ENCODE results near the gene SPG7. TPM values are rescaled to one million over a fixed set of nuclear protein-coding genes. Genes with fewer than 3 reads are reported as not detected.

Gene SPG7
- total and polyA plus RNA-seq, 2 of the 4 experiments (the other 2 are of a cell fraction), result 94.6 to 96.8 TPM

GRCh38 chr16:89467382-89467781 is 40.8 kb upstream of the SPG7 start:
- no peak for DNase-seq
- no peak overlapping the region for H2BK15ac ChIP-seq (ENCODE audit: low read depth, low read length)
- H3K56ac ChIP-seq (ENCODE audit: extremely low read depth, insufficient read depth, low read length), result no peak overlapping the region
- ChIA-PET POLR2A (ENCODE audit: unreplicated experiment) (no interaction called here), CTCF (no interaction called here)
- H4K8ac ChIP-seq (ENCODE audit: low read depth in 2 of 2, low read length in 2 of 2), result no peak overlapping the region
- no peak overlapping the region for H4K5ac ChIP-seq (ENCODE audit: low read depth, low read length)
- no peak overlapping the region for H2AFZ ChIP-seq (replicated peaks; ENCODE audit: low read length, poor library complexity)
- BruUV-seq (replicated peaks), result no TSS peak
- H3K27me3 ChIP-seq (ENCODE audit: control insufficient read depth, insufficient read depth, low read length), result no peaks in the 10 kb centered on the region
- no peak overlapping the region for H2BK5ac ChIP-seq (ENCODE audit: low read depth, low read length, poor library complexity, severe bottlenecking)
- H4K20me1 ChIP-seq (ENCODE audit: insufficient read depth, low read length), result peaks cover 88% of the 10 kb centered on the region
- H3K9me1 ChIP-seq (ENCODE audit: insufficient read depth, low read length), result peaks cover 38% of the 10 kb centered on the region
- no peak overlapping the region for H3K4me3 ChIP-seq (ENCODE audit: insufficient read depth, low read depth, low read length)
- H3K4ac ChIP-seq (ENCODE audit: low read depth, low read length), result no peak overlapping the region
- no peak overlapping the region for H3K18ac ChIP-seq (ENCODE audit: low read depth, low read length)
- intact Hi-C loops (cut with micrococcal nuclease) (no loop called here), dilution Hi-C loops (cut with HindIII; ENCODE audit: low sequenced_read_pairs, unreplicated experiment) (no loop called here), in situ Hi-C loops (cut with MboI; ENCODE audit: low sequenced_read_pairs) (no loop called here)
- H2BK120ac ChIP-seq (ENCODE audit: low read depth, low read length), result no peak overlapping the region
- TF ChIP-seq MXI1 (IDR thresholded peaks at IDR 0.05; ENCODE audit: borderline replicate concordance, low read depth, low read length) (no peak), MAZ (IDR thresholded peaks at IDR 0.05; ENCODE audit: borderline replicate concordance, low read depth, low read length) (no peak), NFE2L2 (IDR thresholded peaks at IDR 0.05; ENCODE audit: low read depth, low read length) (no peak), ELK1 (IDR thresholded peaks at IDR 0.05; ENCODE audit: borderline replicate concordance, low read depth, low read length) (no peak), FOS (IDR thresholded peaks at IDR 0.05; ENCODE audit: low read depth, low read length) (no peak), POLR2A (IDR thresholded peaks at IDR 0.05; ENCODE audit: low read depth, low read length) (no peak), RAD21 (IDR thresholded peaks at IDR 0.05; ENCODE audit: low read length) (no peak), CTCF (conservative IDR thresholded peaks at IDR 0.05; ENCODE audit: low read depth, low read length) (no peak), CHD1 (IDR thresholded peaks at IDR 0.05; ENCODE audit: low read depth, low read length) (no peak), SMC3 (IDR thresholded peaks at IDR 0.05; ENCODE audit: low read depth, low read length) (no peak), MAFK (IDR thresholded peaks at IDR 0.05; ENCODE audit: low read depth, low read length) (no peak), RFX5 (IDR thresholded peaks at IDR 0.05; ENCODE audit: low read depth, low read length) (no peak), RCOR1 (IDR thresholded peaks at IDR 0.05; ENCODE audit: insufficient replicate concordance, low read length) (no peak), CEBPB (IDR thresholded peaks at IDR 0.05; ENCODE audit: low read depth, low read length) (no peak)
- no peak overlapping the region for H3K27ac ChIP-seq (ENCODE audit: insufficient read depth, low read length)
- H3K9me3 ChIP-seq (ENCODE audit: control insufficient read depth, insufficient read depth, low read length), result no peaks in the 10 kb centered on the region
- no peak for ATAC-seq (ENCODE audit: low read depth)
- no peak overlapping the region for H2AK5ac ChIP-seq (ENCODE audit: low read depth, low read length)
- peaks cover 12% of the 10 kb centered on the region for H3K4me1 ChIP-seq (ENCODE audit: control insufficient read depth, insufficient read depth, low read length)
- no peak overlapping the region for H3K14ac ChIP-seq (replicated peaks; ENCODE audit: low read depth, low read length)
- no peak overlapping the region for H2AK9ac ChIP-seq (replicated peaks; ENCODE audit: low read depth, low read length, poor library complexity)
- H3K79me1 ChIP-seq (ENCODE audit: low read depth in 1 of 2, low read length in 2 of 2), result peaks cover 0 to 60% of the 10 kb centered on the region in 2 experiments; a peak in 2 of 4 replicates
- WGBS, 2 experiments (ENCODE audit: extremely low coverage in 2 of 2, insufficient read length in 1 of 2), result 100% methylated on average over 3 of the region's 7 CpGs; no CpG with 5 or more reads in 1 of the 2 experiments
- H3K9ac ChIP-seq (ENCODE audit: low read depth, low read length), result no peak overlapping the region
- no peak overlapping the region for H3K23ac ChIP-seq (ENCODE audit: low read depth, low read length)
- H3K4me2 ChIP-seq (ENCODE audit: low read depth, low read length), result no peak overlapping the region
- H2BK20ac ChIP-seq (ENCODE audit: low read depth, low read length), result no peak overlapping the region
- H3K36me3 ChIP-seq (ENCODE audit: control insufficient read depth, insufficient read depth, low read length), result peaks cover 3% of the 10 kb centered on the region; the same call in 1 of the 2 replicates
- H4K91ac ChIP-seq (ENCODE audit: insufficient read depth, low read depth, low read length), result no peak overlapping the region

All from IMR-90 (cell line).